SK-N-SH (cell line): ENCODE results near the gene S100A10.

ENCODE experiments used
- CTCF ChIP-seq: fragments of 200-600 bp; sonication (generic); IDR thresholded peaks from 2 replicates; pipeline ENCODE4 v1.6.1; 2017; ENCODE audit warnings: antibody characterized with exemption, mild to moderate bottlenecking, moderate library complexity
- MXI1 ChIP-seq: IDR thresholded peaks from 2 replicates; pipeline ENCODE4 v1.6.1; 2012; ENCODE audit warnings: mild to moderate bottlenecking, low read depth, low read length, improper control_type of control experiment
- POLR2AphosphoS5 ChIP-seq: IDR thresholded peaks from 2 replicates; pipeline ENCODE4 v1.6.1; 2012; ENCODE audit warnings: low read depth, low read length

- TF ChIP-seq MXI1 (no peak), CTCF (no peak), POLR2AphosphoS5 (no peak)
Observed at GRCh38 chr1:151990058-151990855, 3.4 kb downstream of the S100A10 start.
